ENCODE results near the gene PCYT1B.
"Not testable (repeated sequence)": the region's sequence is repeated elsewhere in the genome, so short reads cannot be mapped to it uniquely, and the experiment has no call there.

PCYT1B gene

DNA sequence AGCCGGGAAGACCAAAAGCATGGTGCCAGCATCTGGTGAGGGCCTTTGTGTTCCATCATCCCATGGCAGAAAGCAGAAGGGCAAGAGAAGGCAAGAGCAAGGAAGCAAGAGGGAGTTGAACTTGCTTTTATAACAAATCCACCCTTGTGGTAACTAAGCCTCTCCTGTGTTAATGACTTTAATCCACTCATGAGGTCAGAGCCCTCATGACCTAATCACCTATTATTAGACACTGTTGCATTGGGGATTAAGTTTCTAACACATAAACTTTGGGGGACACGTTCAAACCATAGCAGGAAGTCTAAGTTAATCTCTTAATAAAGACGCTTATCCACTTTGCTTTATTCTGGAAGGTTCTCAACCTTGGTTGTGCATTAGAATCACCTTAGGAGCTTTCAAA, 12.5 kb upstream of the PCYT1B start:
- intact Hi-C loops (cut with micrococcal nuclease), result no loop called here
- Mint-ChIP-seq H3K27me3 (peaks cover 2% of the 10 kb centered on the region), H3K9me3 (no peaks in the 10 kb centered on the region), H3K27ac (no peak overlapping the region), H3K4me3 (no peak overlapping the region), H3K36me3 (ENCODE audit: low read depth) (no peaks in the 10 kb centered on the region), H3K4me1 (ENCODE audit: low read depth) (no peaks in the 10 kb centered on the region)

DNA sequence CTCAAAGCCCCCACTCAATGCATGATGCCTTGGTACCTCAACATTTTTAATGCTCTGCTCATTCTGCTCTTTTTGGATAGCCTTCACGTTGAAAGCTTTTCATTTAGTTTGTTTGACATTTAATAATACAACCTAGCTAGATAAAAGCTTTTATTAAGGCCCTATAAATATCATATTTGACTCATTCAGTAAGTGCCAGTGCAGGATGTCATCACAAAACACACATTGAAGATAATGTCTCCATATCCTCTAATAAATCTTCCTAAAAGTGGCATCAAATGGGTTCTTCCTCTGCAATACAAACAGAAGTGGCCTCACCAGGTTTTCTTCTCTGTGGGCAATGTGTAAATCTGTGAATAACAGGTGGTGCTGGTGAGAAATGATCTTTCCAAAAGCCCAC, 12.0 kb upstream of the PCYT1B start:
- intact Hi-C loops (cut with micrococcal nuclease), result no loop called here
- H3K36me3 Mint-ChIP-seq (ENCODE audit: low read depth), result no peaks in the 10 kb centered on the region
- H3K27me3 Mint-ChIP-seq, result peaks cover 2% of the 10 kb centered on the region
- no peak overlapping the region for H3K4me3 Mint-ChIP-seq
- H3K9me3 Mint-ChIP-seq, result no peaks in the 10 kb centered on the region
- H3K4me1 Mint-ChIP-seq (ENCODE audit: low read depth), result no peaks in the 10 kb centered on the region
- H3K27ac Mint-ChIP-seq, result no peak overlapping the region

DNA sequence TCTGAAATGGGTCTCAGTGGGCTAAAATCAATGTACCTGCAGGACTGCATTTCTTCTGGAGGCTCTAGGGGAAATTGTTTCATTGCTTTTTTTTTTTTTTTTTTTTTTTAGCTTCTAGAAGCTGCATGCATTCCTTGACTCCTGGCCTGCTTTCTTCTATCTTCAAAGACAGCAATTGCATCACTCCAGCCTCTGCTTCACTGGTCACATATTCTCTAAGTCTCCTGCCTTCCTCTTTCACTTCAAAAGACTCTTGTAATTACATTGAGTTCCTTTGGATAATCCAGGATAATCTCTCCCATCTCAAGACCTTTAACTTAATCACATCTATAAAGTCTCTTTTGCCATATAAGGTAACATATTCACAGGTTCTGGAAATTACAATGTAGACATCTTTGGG, 11.3 kb upstream of the PCYT1B start:
- no peak overlapping the region for H3K27ac Mint-ChIP-seq
- H3K9me3 Mint-ChIP-seq, result no peaks in the 10 kb centered on the region
- H3K4me3 Mint-ChIP-seq, result no peak overlapping the region
- no peaks in the 10 kb centered on the region for H3K4me1 Mint-ChIP-seq (ENCODE audit: low read depth)
- H3K36me3 Mint-ChIP-seq (ENCODE audit: low read depth), result no peaks in the 10 kb centered on the region
- intact Hi-C loops (cut with micrococcal nuclease), result no loop called here
- no peaks in the 10 kb centered on the region for H3K27me3 Mint-ChIP-seq

DNA sequence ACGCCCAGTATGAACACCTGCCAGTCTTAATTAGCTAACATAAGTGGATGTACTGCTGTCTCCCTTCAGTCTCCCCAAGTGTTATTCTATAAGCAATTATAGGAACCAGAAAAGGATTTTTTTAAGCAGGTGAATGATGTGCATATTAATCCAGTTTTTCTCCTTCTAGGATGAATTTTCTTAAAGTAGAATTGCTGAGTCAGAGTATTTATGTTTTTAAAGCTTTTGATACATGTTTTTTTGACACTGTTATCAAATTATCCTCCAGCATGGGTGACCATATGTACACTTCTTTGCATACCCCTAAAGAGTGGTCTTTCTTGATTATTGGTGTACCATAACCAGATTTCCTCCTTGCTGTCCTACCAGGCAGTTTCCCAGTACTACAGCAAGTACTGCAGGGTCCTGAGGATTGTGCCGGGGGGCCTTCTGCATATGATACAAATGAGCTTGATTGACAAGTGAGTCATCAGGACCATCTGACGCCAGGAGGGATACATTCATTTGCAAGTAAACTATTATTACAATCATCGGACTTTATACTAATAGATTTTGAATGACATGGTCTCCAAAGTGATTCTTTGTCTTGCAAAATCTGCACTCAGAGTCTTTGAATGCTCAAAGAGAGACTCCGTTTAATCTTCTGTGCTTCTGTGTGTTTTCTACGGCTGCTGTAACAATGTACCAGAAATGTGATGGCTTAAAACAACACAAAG, 10.7 kb upstream of the PCYT1B start:
- no peak overlapping the region for H3K4me3 Mint-ChIP-seq
- no peaks in the 10 kb centered on the region for H3K27me3 Mint-ChIP-seq
- no peaks in the 10 kb centered on the region for H3K36me3 Mint-ChIP-seq (ENCODE audit: low read depth)
- intact Hi-C loops (cut with micrococcal nuclease), result no loop called here
- H3K27ac Mint-ChIP-seq, result no peak overlapping the region
- H3K9me3 Mint-ChIP-seq, result no peaks in the 10 kb centered on the region
- H3K4me1 Mint-ChIP-seq (ENCODE audit: low read depth), result no peaks in the 10 kb centered on the region

DNA sequence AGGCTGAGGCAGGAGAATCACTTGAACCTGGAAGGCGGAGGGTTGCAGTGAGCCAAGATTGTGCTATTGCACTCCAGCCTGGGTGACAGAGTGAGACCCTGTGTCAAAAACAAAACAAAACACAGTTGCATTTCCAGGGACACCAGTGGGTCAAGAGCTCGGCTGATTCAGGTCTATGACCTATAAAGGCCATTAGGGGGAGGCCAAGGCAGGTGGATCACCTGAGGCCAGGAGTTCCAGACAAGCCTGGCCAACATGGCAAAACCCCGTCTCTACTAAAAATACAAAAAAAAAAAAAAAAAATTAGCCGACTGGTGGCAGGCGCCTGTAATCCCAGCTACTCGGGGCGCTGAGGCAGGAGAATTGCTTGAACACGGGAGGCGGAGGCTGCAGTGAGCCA, 8.5 kb upstream of the PCYT1B start:
- H3K36me3 Mint-ChIP-seq (ENCODE audit: low read depth); H3K27me3 Mint-ChIP-seq; intact Hi-C loops (cut with micrococcal nuclease); H3K9me3 Mint-ChIP-seq; H3K4me3 Mint-ChIP-seq; H3K27ac Mint-ChIP-seq; H3K4me1 Mint-ChIP-seq (ENCODE audit: low read depth): not testable (repeated sequence)

DNA sequence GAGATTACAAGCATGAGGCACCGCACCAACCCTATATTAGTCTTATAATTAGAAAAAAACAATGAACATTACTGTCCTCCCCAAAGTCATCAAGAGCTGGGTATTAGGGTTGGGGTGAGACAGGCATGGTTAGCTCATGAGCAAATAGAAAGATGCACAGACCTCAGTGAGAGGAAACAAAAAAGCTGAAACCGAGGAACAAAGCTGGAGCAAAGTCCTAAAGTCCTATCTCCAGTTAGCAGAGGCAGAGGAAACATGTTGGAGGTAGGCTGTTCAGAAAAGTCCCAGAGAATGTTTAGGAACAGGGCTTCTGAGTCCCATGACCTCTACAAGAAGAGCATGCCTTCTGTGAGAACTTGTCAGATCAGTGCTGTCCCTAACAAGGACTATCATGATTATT, 4.6 kb upstream of the PCYT1B start:
- no peak overlapping the region for H3K27ac Mint-ChIP-seq
- intact Hi-C loops (cut with micrococcal nuclease), result no loop called here
- no peak overlapping the region for H3K4me3 Mint-ChIP-seq
- peaks cover 13% of the 10 kb centered on the region for H3K4me1 Mint-ChIP-seq (ENCODE audit: low read depth)
- H3K27me3 Mint-ChIP-seq, result peaks cover 13% of the 10 kb centered on the region
- no peaks in the 10 kb centered on the region for H3K36me3 Mint-ChIP-seq (ENCODE audit: low read depth)
- no peaks in the 10 kb centered on the region for H3K9me3 Mint-ChIP-seq

DNA sequence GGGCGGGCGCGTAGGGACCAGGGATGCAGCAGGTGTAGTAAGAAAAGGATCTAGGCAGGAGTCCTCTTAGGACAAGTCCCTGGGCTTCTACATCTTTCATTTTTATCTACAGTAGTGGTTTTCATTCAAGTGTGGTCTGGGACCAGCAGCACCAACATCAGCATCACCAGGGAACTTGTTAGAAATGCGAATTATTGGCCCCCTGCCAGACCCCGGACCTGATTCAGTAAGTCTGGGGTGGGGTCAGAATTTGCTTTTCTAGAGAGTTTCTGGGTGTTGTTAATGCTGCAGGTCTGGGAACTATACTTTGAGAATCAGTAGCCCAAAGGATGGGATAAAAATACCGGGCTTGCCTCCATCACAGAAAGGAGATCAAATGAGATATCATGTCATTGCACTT, 1.3 kb upstream of the PCYT1B start:
- Mint-ChIP-seq H3K27me3 (peaks cover 13% of the 10 kb centered on the region), H3K27ac (no peak overlapping the region), H3K4me3 (no peak overlapping the region), H3K9me3 (no peaks in the 10 kb centered on the region), H3K36me3 (ENCODE audit: low read depth) (no peaks in the 10 kb centered on the region), H3K4me1 (ENCODE audit: low read depth) (peaks cover 18% of the 10 kb centered on the region)
- intact Hi-C loops (cut with micrococcal nuclease), result no loop called here

DNA sequence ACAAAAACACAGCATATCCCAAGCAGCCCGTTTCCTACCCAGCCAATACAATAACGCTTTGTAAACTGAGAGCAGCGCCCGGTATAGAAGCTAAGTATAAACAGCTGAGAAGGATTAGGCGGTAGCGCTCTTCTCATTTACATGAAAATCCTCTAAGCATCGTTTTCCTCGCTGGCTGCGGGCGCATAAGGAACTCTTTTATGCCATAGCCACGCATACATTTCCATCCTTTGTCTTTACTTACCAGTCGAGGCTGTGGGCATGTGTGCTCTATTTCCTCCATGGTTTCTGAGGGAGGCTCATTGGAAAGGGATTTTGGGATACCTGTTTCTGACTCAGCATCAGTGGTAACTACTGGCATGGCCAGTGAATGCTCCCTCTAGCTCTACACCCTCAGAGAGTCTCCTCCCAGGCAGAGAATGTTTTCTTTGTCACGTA, 383 bp downstream of the PCYT1B start:
- Mint-ChIP-seq H3K4me3 (no peak overlapping the region), H3K27me3 (peaks cover 13% of the 10 kb centered on the region), H3K36me3 (ENCODE audit: low read depth) (no peaks in the 10 kb centered on the region), H3K27ac (no peak overlapping the region), H3K4me1 (ENCODE audit: low read depth) (peaks cover 18% of the 10 kb centered on the region), H3K9me3 (no peaks in the 10 kb centered on the region)
- intact Hi-C loops (cut with micrococcal nuclease), result no loop called here

DNA sequence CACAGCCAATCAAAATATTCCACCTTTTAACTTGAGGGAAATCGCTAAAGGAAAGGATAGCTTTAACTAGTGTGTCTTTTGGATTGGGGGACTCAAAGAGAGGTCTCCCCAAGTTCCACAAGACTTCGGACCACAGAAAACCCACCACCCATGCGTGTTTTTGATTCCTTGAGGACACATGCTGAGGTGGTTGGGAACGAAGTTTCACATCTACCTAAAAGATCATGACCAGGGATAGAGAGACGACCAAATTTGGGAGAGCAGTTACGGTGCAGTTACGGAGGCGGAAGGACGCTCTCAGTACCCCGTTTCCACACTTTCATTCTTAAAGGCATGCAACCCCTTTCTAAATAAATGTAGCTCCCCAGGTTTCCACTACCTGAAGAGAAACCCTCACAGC, 1.1 kb downstream of the PCYT1B start:
- Mint-ChIP-seq H3K4me3 (no peak overlapping the region), H3K36me3 (ENCODE audit: low read depth) (no peaks in the 10 kb centered on the region), H3K9me3 (no peaks in the 10 kb centered on the region), H3K27me3 (peaks cover 13% of the 10 kb centered on the region), H3K27ac (no peak overlapping the region), H3K4me1 (ENCODE audit: low read depth) (peaks cover 18% of the 10 kb centered on the region)
- intact Hi-C loops (cut with micrococcal nuclease), result no loop called here

DNA sequence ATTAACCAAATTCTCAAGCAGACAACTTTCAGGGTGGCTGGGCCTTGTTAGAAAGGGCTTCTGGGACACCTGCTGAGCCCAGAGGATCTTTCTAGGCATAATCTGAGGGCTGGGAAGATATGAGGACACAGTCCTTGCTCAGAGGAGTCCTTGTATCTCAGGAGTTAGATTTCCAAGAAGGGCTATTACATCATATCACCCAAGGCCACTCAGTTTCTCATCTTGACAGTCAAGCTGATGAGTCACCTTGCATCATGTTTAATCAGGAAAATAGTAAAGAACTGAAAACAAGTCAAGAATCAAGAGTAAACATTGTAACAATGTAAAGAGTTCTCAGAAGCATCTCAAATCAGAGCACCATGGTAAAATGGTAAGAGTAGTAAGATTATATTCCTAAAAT, 4.0 kb downstream of the PCYT1B start:
- Mint-ChIP-seq H3K4me3 (no peak overlapping the region), H3K4me1 (ENCODE audit: low read depth) (peaks cover 18% of the 10 kb centered on the region), H3K27me3 (peaks cover 3% of the 10 kb centered on the region), H3K27ac (no peak overlapping the region), H3K9me3 (no peaks in the 10 kb centered on the region), H3K36me3 (ENCODE audit: low read depth) (no peaks in the 10 kb centered on the region)
- intact Hi-C loops (cut with micrococcal nuclease), result no loop called here

DNA sequence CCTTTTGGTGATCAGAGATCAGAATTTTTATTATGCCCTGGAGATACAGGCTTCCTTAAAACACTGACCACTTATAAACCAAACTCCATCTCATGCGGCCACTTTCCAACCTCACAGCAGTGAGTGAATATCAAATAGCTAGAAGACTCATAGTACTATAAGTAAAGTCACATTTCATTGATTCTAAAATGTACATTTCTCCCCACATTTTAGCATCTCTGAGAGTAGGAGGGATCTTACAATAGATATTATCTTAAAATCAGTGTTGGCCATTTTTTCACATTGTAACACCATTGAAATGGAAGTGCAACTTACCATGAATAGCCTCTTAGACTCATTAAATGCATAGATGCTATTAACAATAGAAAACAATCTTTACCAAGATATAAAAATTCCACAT, 17.4 kb downstream of the PCYT1B start:
- H3K4me1 Mint-ChIP-seq (ENCODE audit: low read depth), result no peaks in the 10 kb centered on the region

DNA sequence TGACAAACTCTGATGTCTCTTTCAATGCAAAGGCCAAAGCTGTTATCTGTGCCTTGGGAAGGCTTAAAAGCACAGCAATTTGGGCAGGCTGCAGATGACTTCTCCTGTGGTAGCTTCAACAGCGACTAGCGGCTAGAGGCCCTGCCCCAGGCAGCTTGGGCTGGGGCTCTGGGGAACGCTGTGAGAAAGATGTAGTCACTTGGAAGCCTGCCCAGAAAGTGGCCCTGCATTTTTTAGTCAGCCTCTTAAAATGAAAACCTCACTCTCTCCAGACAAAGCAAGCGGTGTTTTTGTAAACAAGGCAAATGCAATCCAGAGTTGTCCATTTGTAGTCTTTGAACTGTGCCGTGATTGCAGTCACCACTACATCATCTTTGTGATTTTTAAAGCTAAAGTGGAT, 27.5 kb downstream of the PCYT1B start:
- Mint-ChIP-seq H3K36me3 (ENCODE audit: low read depth) (no peaks in the 10 kb centered on the region), H3K27me3 (no peaks in the 10 kb centered on the region), H3K4me1 (ENCODE audit: low read depth) (no peaks in the 10 kb centered on the region), H3K9me3 (no peaks in the 10 kb centered on the region), H3K27ac (no peak overlapping the region), H3K4me3 (no peak overlapping the region)
- intact Hi-C loops (cut with micrococcal nuclease), result no loop called here

More for the DNA sequence above, 17.4 kb downstream of the PCYT1B start:
- H3K27ac Mint-ChIP-seq, result no peak overlapping the region
- H3K9me3 Mint-ChIP-seq, result no peaks in the 10 kb centered on the region
- H3K27me3 Mint-ChIP-seq, result no peaks in the 10 kb centered on the region
- H3K36me3 Mint-ChIP-seq (ENCODE audit: low read depth), result no peaks in the 10 kb centered on the region
- H3K4me3 Mint-ChIP-seq, result no peak overlapping the region
- intact Hi-C loops (cut with micrococcal nuclease), result no loop called here

DNA sequence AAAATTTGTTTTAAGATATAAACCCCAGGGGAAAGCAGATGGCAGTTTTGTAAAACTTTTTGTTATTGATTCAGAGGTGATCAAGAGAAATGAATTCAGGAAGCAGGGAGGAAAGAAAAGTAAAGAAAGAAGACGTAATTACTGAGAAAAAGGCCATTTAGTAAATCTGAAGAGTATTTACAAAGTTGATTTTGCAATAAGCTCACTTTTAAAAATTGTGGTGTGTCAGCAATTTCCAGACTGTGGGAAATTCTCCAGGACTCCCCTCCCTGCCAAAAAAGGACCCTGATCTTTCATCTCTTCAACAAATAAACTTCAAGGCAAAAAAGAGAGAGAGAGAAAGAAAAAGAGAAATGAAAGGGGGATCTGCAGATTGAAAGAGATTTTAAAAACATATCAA, 36.6 kb downstream of the PCYT1B start:
- H3K27ac Mint-ChIP-seq, result no peak overlapping the region
- H3K4me1 Mint-ChIP-seq (ENCODE audit: low read depth), result peaks cover 19% of the 10 kb centered on the region
- H3K9me3 Mint-ChIP-seq, result no peaks in the 10 kb centered on the region
- H3K27me3 Mint-ChIP-seq, result no peaks in the 10 kb centered on the region
- intact Hi-C loops (cut with micrococcal nuclease), result no loop called here
- no peak overlapping the region for H3K4me3 Mint-ChIP-seq
- H3K36me3 Mint-ChIP-seq (ENCODE audit: low read depth), result no peaks in the 10 kb centered on the region

DNA sequence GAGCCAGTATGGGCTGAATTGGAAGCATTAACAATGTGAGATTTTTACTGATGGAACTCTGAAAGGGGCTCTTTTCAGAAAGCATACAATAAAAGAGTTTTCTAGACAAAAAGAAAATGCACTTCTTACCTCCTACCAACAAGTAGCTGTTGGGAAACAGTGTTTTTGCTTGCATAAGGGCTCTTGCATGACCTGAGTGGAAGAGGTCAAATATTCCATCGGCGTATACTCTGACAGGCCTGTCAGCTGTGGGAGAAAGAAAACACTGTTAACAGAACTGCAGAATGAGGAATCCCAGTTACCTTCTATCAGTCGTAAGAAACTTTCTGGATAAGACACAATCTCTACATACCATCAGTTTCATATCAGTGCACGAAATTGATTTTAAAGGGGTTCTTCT, 39.5 kb downstream of the PCYT1B start:
- H3K9me3 Mint-ChIP-seq, result no peaks in the 10 kb centered on the region
- intact Hi-C loops (cut with micrococcal nuclease), result no loop called here
- no peaks in the 10 kb centered on the region for H3K36me3 Mint-ChIP-seq (ENCODE audit: low read depth)
- H3K27ac Mint-ChIP-seq, result no peak overlapping the region
- no peak overlapping the region for H3K4me3 Mint-ChIP-seq
- H3K27me3 Mint-ChIP-seq, result no peaks in the 10 kb centered on the region
- H3K4me1 Mint-ChIP-seq (ENCODE audit: low read depth), result peaks cover 26% of the 10 kb centered on the region

DNA sequence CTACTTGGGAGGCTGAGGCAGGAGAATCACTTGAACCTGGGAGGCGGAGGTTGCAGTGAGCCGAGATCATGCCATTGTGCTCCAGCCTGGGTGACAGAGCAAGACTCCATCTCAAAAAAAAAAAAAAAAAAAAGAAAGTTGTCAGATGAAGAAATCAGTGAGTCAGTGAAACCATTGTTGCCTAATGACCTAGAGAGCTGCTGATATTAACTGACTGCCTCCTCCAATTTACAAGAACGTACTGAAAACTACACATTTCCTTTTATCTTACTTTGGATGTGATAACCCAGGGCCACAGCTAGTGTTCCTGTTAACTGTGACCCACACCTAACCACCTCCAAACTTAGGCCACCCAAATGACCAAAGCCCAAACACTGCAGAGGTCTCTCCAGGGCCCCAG, 41.2 kb downstream of the PCYT1B start:
- intact Hi-C loops (cut with micrococcal nuclease); H3K36me3 Mint-ChIP-seq (ENCODE audit: low read depth); H3K27me3 Mint-ChIP-seq; H3K4me3 Mint-ChIP-seq; H3K27ac Mint-ChIP-seq; H3K9me3 Mint-ChIP-seq: not testable (repeated sequence)
- peaks cover 26% of the 10 kb centered on the region for H3K4me1 Mint-ChIP-seq (ENCODE audit: low read depth)
